ENCODE results near the gene MMP25.

- no peak for TF ChIP-seq POLR2AphosphoS5 (IDR thresholded peaks at IDR 0.05; ENCODE audit: low read depth, low read length)
- TF ChIP-seq REST (IDR thresholded peaks at IDR 0.05; ENCODE audit: insufficient read depth in 1 of 2, low read depth in 2 of 2, low read length in 2 of 2): no peak
Measured at GRCh38 chr16:3056336-3057180, 10.2 kb downstream of the MMP25 start.
